Gastrocnemius medialis (tissue), 4 donors: ENCODE results near the gene MAST4.

Experiments used
- POLR2A ChIP-seq, 2 donors: fragments of 450-650 bp; IDR thresholded peaks; one replicate each; pipeline ENCODE4 v1.6.1; 2017; ENCODE audit warnings: antibody characterized with exemption in 2 of 2, mild to moderate bottlenecking in 2 of 2, moderate library complexity in 2 of 2
- TF ChIP-seq, protein P1 (sequence below), 5 experiments: fragments of 450-650 bp in 3 of 5; fragments of 200-600 bp in 2 of 5; sonication (generic) in 2 of 5; IDR thresholded peaks in 4 of 5; conservative IDR thresholded peaks in 1 of 5; 1 replicate in 4 of 5; 2 replicates in 1 of 5; pipeline ENCODE4 v1.5.1; 2016 to 2019; ENCODE audit warnings: antibody characterized with exemption in 5 of 5, mild to moderate bottlenecking in 3 of 5, moderate library complexity in 3 of 5

DNA sequence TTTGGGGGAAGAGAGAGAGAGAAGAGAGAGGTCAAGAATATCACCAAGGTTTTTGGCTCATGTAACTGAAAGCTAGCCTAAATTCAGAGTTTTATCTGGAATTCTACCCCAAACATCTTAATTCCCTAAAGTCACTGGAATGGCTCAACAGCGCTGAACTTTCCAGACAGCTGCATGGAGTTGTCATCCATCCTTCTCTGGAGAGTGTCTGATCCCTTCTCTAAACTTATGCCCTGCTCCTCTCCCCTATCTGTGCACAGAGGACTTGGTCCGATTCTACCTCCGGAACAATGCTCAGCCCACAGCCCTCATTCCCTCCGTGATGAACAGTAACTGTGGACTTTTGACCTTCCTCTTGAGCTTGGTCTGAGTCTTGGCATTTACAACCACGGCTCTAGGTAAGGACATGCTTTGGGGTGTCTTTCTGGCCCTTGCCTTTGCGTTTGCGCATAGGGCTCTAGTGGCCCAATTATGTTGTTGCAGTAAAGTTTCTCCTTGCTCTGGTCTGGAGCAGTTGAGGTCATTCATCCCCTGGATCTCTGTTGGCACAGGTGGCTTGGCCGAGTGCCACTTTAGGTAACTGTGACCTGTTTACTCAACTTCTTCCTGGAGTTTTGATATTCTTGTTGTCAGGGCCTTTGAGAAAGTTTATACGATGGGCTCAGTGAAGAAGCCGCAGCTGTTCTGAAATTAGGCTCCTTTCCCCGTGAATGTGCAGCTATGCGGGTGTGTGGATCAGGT lies 618.7 kb downstream of the MAST4 start:
- TF ChIP-seq, protein P1, sequence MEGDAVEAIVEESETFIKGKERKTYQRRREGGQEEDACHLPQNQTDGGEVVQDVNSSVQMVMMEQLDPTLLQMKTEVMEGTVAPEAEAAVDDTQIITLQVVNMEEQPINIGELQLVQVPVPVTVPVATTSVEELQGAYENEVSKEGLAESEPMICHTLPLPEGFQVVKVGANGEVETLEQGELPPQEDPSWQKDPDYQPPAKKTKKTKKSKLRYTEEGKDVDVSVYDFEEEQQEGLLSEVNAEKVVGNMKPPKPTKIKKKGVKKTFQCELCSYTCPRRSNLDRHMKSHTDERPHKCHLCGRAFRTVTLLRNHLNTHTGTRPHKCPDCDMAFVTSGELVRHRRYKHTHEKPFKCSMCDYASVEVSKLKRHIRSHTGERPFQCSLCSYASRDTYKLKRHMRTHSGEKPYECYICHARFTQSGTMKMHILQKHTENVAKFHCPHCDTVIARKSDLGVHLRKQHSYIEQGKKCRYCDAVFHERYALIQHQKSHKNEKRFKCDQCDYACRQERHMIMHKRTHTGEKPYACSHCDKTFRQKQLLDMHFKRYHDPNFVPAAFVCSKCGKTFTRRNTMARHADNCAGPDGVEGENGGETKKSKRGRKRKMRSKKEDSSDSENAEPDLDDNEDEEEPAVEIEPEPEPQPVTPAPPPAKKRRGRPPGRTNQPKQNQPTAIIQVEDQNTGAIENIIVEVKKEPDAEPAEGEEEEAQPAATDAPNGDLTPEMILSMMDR (IDR thresholded peaks at IDR 0.05 in 4 of 5, conservative IDR thresholded peaks at IDR 0.05 in 1 of 5): no peak
- TF ChIP-seq POLR2A (IDR thresholded peaks at IDR 0.05): no peak
